ENCODE results near the gene LMX1B. TPM values are rescaled to one million over a fixed set of nuclear protein-coding genes. Genes with fewer than 3 reads are reported as not detected.
A peak's percentile ranks its signal among the peaks of the same experiment; 100 is the strongest.
"Not testable (repeated sequence)": the region's sequence is repeated elsewhere in the genome, so short reads cannot be mapped to it uniquely, and the experiment has no call there.

The LMX1B gene
- not detected for total RNA-seq

- peaks cover 0 to 10% of the 10 kb centered on the region in 2 donors for H3K36me3 Mint-ChIP-seq
- H3K27ac Mint-ChIP-seq: peak within 1 kb of the TSS in 1 of 2 donors; percentile 88
- DNase-seq (ENCODE audit: low spot score in 2 of 2) (no peak), ATAC-seq (no peak)
- H3K9me3 Mint-ChIP-seq: no peaks in the 10 kb centered on the region
Measured at GRCh38 chr9:126613651-126614050, at the start of gene LMX1B. Gene LMX1B (plus strand): TSS chr9:126613928. CDS start chr9:126614450, 522 bp downstream.

DNA sequence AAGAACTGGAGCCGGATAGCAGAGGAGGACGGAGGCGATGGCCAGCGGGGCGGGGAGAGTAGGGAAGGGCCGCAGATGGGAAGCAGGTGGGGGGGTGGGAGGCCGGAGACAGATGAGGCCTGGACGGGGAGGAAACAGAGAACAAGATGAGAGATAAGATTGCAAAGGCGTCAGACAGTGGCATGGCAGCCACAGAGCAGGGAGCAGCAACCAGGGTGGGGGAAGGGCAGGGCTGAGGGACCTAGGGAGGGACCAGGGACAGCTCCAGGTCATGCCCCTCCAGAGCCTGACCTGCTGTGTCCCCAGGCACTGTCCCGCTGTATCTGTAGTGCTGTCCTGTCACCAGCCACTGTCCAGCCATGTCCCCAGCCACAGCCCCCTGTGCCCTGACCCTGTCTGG, 49.6 kb upstream of the LMX1B start:
- DNase-seq (ENCODE audit: low spot score in 2 of 2): no peak
- no peak for ATAC-seq
- Mint-ChIP-seq H3K9me3 (no peaks in the 10 kb centered on the region), H3K27ac (no peak overlapping the region), H3K36me3 (no peaks in the 10 kb centered on the region)

DNA sequence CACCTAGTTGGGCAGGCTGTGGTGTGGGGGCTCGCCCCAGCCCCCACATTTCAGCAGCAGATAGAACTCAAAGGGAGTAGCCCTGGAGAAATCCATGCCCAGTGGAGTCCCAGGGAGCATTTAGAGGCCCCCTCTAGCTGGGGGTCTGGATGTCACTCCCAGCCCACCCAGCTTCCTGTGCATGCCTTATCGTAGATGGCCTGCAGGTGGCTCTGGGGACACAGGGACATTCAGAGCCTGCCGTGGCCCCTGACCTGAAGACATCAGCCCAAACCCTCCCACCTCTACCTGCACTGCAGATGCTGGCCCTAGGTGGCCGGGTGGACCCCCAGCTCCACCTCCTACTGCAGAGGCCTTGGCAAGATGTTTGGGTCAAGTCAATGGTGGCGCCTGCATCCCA, 49.0 kb upstream of the LMX1B start:
- DNase-seq (ENCODE audit: low spot score in 2 of 2) (no peak), ATAC-seq (no peak)
- Mint-ChIP-seq H3K36me3 (no peaks in the 10 kb centered on the region), H3K9me3 (no peaks in the 10 kb centered on the region), H3K27ac (no peak overlapping the region)

DNA sequence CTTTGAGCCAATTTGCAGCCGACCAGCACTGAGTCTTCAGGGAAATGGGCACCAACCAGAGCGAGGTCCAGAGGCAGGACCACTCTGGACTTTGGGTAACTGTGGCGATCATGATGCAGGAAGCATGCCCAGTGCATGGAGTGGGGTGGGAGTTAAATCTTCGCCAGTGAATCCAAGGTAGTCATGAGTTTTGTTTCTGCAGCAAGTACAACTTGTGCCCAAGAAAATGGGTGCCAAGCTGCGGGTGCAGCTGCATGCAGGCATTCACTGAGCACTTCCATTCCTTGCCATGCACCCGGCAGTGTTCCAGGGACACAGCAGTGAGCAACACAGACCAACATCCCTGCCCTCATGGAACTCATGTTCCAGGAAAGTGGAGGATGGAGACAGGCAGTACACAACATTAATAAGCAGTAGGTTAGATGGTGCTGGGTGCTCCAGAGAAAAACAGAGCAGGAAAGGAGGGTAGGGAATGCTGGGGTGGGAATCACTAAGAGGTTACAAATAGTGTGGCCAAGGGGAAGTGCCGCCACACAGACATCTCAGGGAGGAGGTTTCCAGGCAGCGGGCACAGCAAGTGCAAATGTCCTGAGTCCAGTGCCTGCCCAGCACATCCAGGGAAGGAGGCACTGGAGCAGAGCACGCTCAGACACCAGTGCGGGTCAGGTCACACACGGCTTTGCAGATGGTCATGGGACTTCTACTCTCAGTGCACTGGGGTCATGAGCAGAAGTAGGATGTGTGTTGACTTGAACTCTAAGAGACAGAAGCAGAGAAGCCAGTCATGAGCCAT, 48.2 kb upstream of the LMX1B start:
- no peaks in the 10 kb centered on the region for H3K9me3 Mint-ChIP-seq
- ATAC-seq: no peak

GRCh38 chr9:126569036-126569435, 44.7 kb upstream of the LMX1B start:
- Mint-ChIP-seq H3K27ac (no peak overlapping the region), H3K9me3 (no peaks in the 10 kb centered on the region), H3K36me3 (no peaks in the 10 kb centered on the region)
- DNase-seq (ENCODE audit: low spot score in 2 of 2) (no peak), ATAC-seq (no peak)

More for the DNA sequence above, 48.2 kb upstream of the LMX1B start:
- Mint-ChIP-seq H3K36me3 (no peaks in the 10 kb centered on the region), H3K27ac (no peak overlapping the region)
- DNase-seq (ENCODE audit: low spot score in 2 of 2): no peak

DNA sequence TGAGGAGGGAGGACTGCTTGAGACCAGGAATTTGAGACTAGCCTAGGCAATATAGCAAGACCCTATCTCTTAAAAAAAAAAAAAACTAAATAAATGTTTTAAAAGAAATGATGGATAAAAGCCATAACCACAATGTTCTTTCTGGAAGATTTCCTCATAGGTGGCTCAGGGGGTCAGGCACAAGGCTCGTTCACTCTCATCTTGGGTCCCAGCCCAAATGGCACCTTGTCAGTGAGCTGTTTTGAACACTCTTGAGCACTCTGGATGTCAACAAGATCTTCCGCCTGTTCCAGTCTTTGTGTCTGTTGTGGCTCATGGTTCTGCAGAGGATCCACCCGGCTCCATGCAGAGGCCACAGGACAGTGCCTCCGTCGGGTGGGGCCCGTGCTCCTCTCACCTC, 35.7 kb upstream of the LMX1B start:
- ATAC-seq: no peak
- Mint-ChIP-seq H3K27ac (no peak overlapping the region), H3K9me3 (no peaks in the 10 kb centered on the region), H3K36me3 (no peaks in the 10 kb centered on the region)
- no peak for DNase-seq (ENCODE audit: low spot score in 2 of 2)

GRCh38 chr9:126580319-126580718, 33.4 kb upstream of the LMX1B start:
- H3K27ac Mint-ChIP-seq; H3K36me3 Mint-ChIP-seq; ATAC-seq; H3K9me3 Mint-ChIP-seq; DNase-seq (ENCODE audit: low spot score in 2 of 2): not testable (repeated sequence)

DNA sequence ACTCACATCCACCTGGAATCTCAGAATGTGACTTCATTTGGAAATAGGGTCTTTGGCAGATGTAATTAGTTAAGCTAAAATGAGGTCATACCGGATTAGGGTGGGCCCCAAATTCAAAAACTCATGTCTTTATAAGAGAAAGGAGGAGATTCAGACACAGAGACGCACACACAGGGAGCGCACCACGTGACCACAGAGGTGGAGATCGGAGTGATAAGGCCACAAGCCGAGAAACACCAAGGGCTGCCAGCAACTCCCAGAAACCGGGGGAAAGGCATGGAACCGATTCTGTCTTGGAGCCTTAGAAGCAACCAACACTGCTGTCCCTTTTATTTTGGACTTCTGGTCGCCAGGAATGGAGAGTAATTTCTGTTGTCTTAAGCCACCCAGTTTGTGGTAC, 31.8 kb upstream of the LMX1B start:
- ATAC-seq (no peak), DNase-seq (ENCODE audit: low spot score in 2 of 2) (no peak)
- Mint-ChIP-seq H3K9me3 (no peaks in the 10 kb centered on the region), H3K27ac (no peak overlapping the region), H3K36me3 (no peaks in the 10 kb centered on the region)

GRCh38 chr9:126582427-126582826, 31.3 kb upstream of the LMX1B start:
- no peak for ATAC-seq

GRCh38 chr9:126583144-126583760, 30.5 kb upstream of the LMX1B start:
- no peak overlapping the region for H3K27ac Mint-ChIP-seq
- H3K36me3 Mint-ChIP-seq: no peaks in the 10 kb centered on the region
- DNase-seq (ENCODE audit: low spot score in 2 of 2) (no peak), ATAC-seq (no peak)
- H3K9me3 Mint-ChIP-seq: no peaks in the 10 kb centered on the region

More at GRCh38 chr9:126582427-126582826, 31.3 kb upstream of the LMX1B start:
- Mint-ChIP-seq H3K9me3 (no peaks in the 10 kb centered on the region), H3K36me3 (no peaks in the 10 kb centered on the region), H3K27ac (no peak overlapping the region)
- no peak for DNase-seq (ENCODE audit: low spot score in 2 of 2)

DNA sequence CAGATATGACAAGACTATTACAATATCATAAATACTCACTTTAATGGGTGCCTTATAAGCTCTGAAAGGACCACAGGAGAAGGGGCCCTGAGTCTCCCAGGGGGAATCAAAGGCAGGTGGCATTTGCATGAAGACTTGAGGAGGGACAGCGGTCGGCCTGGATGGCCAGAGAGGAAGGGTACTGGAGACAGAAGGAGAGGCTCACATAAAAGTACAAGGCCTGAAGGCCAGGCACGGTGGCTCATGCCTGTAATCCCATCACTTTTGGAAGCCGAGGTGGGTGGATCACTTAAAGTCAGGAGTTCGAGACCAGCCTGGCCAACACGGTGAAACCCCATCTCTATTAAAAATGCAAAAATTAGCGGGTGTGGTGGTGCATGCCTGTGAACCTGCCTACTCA, 29.1 kb upstream of the LMX1B start:
- no peaks in the 10 kb centered on the region for H3K9me3 Mint-ChIP-seq
- no peaks in the 10 kb centered on the region for H3K36me3 Mint-ChIP-seq
- H3K27ac Mint-ChIP-seq: no peak overlapping the region
- no peak for ATAC-seq
- no peak for DNase-seq (ENCODE audit: low spot score in 2 of 2)

- Mint-ChIP-seq H3K9me3 (no peaks in the 10 kb centered on the region), H3K36me3 (no peaks in the 10 kb centered on the region), H3K27ac (no peak overlapping the region)
- DNase-seq (ENCODE audit: low spot score in 2 of 2): no peak
- no peak for ATAC-seq
Measured at GRCh38 chr9:126586236-126586635, 27.5 kb upstream of the LMX1B start.

DNA sequence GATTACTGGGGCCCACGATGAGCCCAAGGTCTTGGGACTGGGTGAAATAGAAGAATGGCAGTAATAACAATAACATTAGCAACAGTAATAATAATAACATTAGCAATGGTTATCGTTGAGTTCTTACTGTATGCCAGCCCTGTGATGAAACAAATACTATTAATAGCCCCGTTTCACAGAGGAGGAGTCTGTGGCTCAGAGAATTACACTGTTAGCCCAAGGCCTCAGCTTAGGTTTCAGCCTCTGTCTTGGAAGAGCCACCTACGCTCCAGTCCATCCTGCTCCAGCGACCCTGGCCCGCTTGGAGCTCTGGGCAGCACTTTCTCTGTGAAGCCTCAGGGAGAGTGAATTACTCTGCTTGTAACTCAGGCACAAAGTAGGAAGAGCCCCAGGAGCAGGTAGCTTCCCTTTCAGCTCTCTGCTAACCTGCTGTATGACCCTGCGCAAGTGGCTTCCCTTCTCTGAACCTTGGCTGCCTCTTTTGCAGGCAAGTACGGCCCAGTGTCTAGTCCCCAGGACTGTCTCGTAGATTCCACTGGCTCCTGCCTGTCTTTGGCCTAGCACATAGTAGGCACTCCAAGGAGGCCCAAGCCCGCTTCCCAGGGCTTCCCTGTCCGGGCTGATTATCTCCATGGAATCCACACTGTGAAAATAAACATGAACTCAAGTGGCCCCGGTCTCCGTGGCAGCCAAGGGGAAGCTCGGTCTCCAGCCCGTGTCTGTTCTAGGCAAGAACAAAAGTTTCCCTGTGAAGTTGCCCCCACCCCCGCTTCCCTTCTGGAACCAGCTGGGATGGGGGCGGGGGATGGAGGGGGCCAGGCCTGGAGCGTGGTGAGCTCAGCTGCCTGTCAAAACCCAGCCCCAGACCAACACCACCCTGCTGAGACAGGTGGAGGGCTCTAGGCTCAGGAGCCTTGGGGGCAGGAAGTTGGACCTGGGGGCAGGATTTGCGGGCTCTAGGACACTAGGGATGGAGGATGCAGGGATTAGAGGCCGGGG, 26.2 kb upstream of the LMX1B start:
- H3K27ac Mint-ChIP-seq: no peak overlapping the region
- DNase-seq (ENCODE audit: low spot score in 2 of 2): no peak
- H3K36me3 Mint-ChIP-seq: no peaks in the 10 kb centered on the region
- ATAC-seq: no peak
- H3K9me3 Mint-ChIP-seq: no peaks in the 10 kb centered on the region

DNA sequence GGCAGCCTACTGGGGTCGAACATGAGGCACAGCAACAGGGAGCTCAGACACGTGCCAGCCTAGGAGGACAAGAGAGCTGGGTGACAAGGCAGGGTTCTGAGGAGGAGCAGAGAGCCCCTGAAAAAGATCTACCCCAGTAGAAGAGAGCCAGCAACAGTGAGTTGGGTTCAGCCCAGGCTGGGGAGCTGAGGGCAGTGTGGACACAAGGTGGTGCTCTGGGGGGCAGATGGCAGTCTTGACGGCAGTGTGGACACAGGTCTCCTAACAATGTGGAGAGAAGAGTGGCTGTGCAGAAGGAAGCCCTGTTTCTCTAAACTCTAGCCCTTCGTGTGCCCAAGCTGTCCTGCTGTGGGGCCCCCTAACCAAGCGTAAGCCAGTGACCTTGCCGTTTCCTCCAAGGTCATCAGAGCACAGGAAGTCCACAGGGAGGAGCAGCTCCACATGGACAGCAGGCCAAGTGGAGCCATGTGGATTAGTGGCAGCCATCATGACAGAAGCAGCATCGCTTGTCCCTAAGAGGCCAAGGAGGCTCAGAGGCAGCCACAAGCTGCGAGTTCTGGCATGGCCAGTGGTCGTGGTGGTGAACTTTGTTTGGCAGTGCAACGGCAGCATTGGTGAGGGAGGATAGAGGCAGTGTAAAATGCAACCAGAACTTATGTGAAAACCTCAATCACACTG, 25.1 kb upstream of the LMX1B start:
- ATAC-seq (no peak), DNase-seq (ENCODE audit: low spot score in 2 of 2) (no peak)
- H3K9me3 Mint-ChIP-seq: no peaks in the 10 kb centered on the region
- no peak overlapping the region for H3K27ac Mint-ChIP-seq
- no peaks in the 10 kb centered on the region for H3K36me3 Mint-ChIP-seq

DNA sequence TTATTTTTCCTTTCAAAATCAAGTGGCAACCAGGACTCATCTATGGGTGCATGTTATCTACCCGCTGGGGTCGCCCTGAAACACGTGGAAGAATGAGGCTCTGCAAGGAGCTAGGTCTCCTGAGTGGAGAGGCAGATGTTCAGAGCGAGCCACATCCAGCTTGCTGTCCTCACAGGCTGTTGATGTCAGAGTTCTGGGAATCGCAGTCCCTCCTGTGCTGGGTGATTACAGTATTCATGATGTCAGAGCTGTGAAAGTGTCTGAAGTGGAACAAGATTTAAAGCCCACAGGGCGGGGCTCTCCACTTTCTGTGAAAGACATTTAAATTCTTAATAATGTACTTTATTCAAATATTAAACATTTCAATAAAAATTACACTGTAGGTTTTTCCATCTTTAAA, 24.4 kb upstream of the LMX1B start:
- ATAC-seq (no peak), DNase-seq (ENCODE audit: low spot score in 2 of 2) (no peak)
- H3K36me3 Mint-ChIP-seq: no peaks in the 10 kb centered on the region
- H3K9me3 Mint-ChIP-seq: no peaks in the 10 kb centered on the region
- H3K27ac Mint-ChIP-seq: no peak overlapping the region

- H3K27ac Mint-ChIP-seq: no peak overlapping the region
- peaks cover 0 to 2% of the 10 kb centered on the region in 2 donors for H3K9me3 Mint-ChIP-seq
- ATAC-seq: no peak
- DNase-seq (ENCODE audit: low spot score in 2 of 2): no peak
- no peaks in the 10 kb centered on the region for H3K36me3 Mint-ChIP-seq
Measured at GRCh38 chr9:126591083-126591482, 22.6 kb upstream of the LMX1B start.

All from activated naive CD4-positive, alpha-beta T cell treated with anti-CD3 and anti-CD28 coated beads, Interleukin-2, amount 50 U/mL, for 72 hours (primary cell).